LHCN-M2 (cell line): ENCODE results near the gene TTYH2. TPM values are rescaled to one million over a fixed set of nuclear protein-coding genes. Genes with fewer than 3 reads are reported as not detected.

Experiments
- DNase-seq: peaks from one replicate; pipeline ENCODE4 v3.0.0-alpha.2; 2012; ENCODE audit warnings: low read depth
- total RNA-seq: library from RNA; depleted of rRNA; stranded (reverse); fragments of >200 nt; gene quantifications from 2 replicates; pipeline ENCODE4 v1.2.3, GENCODE V29; 2014; rRNA removed

TTYH2 gene
- total RNA-seq, 1 experiment from 2014 or later: 1.9 TPM

- DNase-seq: no peak
These were observed 70.0 kb downstream of the TTYH2 start for GRCh38 chr17:74283371-74283673.

- DNase-seq: no peak
These were observed 73.7 kb downstream of the TTYH2 start for GRCh38 chr17:74287031-74287602.

GRCh38 chr17:74288785-74289184 lies 75.4 kb downstream of the TTYH2 start:
- no peak for DNase-seq

- no peak for DNase-seq
These were observed 76.3 kb downstream of the TTYH2 start for GRCh38 chr17:74289688-74290087.

DNA sequence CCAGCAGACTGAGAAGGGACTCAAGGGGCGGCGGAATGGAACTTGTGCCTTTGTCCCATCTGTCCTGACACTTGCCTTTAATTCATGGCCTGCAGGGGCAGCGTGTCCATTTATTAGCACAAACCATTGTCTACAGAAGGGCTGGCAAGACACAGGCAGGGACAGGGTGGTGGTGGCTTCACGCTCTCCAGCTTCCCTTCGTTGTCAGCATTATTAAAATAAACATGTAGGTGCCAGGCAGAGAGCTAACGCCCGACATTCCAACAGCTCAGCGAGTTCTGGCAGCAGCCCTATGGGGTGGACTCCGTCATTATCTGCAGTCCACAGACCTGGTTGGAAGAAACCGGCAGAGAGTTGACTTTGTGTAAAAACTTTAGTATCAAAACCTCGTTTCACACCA lies 77.0 kb downstream of the TTYH2 start:
- DNase-seq: no peak

- no peak for DNase-seq
These were observed 79.1 kb downstream of the TTYH2 start for GRCh38 chr17:74292495-74292894.

DNA sequence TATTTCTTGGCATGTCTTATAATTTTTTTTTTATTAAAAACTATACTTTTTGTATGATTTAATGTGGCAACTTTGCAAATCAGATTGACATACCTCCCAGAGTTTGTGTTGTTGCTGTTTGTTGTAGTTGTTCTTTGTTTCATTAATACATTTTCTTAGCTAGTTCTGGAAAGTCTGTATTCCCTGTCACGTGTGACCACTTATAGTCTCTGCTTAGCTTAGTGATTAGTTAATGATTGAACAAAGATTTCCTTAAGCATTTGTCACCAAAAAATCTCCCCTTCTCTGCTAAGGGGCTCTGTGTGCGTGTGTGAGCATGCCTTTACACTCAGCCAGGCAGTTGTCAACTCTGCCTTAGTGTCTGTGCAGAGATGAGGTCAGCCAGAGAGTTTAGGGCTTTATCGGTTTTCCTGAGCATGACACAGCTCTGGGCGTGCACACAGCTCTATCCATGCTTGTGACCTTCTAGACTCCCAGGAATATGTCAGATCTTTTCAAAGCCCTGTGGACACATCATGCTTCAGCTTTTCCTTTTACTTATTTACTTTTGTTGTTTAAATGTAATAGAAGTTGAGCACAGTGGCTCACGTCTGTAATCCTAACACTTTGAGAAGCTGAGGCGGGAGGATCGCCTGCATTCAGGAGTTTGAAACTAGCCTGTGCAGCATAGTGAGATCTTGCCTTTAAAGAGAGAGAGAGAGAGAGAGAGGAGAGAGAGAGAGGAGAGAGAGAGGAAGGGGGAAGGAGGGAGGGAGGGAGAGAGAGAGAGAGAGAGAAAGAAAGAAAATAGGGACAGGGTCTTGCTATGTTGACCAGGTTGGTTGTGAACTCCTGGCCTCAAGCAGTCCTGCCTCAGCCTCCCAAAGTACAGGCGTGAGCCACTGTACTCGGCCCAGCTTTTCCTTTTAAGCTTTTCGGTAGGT lies 82.5 kb downstream of the TTYH2 start:
- no peak for DNase-seq

DNA sequence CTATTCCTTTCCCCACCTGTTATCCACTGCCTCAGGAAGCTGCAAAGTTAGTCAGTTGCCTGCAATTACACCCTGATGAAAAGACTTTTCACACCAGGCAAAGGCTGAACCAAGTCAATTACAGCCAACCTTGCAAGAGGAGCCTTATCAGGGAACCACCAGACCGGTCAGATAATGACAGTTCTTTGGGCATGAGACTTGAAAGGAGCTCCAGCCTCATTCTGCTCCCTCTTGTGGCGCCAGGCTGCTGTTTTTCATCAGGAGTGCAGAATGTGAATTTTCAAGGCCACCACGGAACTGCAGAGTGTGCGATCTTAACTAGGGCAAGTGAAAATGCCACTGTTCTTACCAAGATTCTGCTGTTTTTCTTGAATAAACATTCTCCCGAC lies 83.2 kb downstream of the TTYH2 start:
- peak; percentile 5 for DNase-seq

- DNase-seq: peak; percentile 5
These were observed 84.6 kb downstream of the TTYH2 start for GRCh38 chr17:74297941-74298340.

GRCh38 chr17:74298778-74299177 lies 85.4 kb downstream of the TTYH2 start:
- no peak for DNase-seq

GRCh38 chr17:74299226-74300009 lies 86.0 kb downstream of the TTYH2 start:
- DNase-seq: no peak

GRCh38 chr17:74303305-74303704 lies 89.9 kb downstream of the TTYH2 start:
- no peak for DNase-seq

DNA sequence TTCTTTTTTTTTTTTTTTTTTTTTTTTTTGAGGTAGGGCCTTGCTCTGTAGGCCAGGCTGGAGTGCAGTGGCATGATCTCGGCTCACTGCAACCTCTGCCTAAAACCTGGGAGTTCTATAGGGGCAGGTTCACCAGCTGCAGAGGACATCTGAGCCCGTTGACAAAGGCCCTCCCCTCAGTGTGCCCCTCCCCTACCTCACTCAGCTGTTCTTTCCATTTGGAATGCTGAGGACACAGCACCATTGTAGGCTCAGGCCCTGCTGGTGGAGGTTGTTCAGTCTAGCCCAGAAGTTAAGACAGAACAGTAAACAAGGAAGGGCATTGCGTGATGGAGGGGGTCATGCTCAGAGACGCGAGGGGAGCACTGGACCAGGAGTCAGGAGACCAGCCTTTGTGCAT lies 90.8 kb downstream of the TTYH2 start:
- DNase-seq: no peak

- DNase-seq: no peak
These were observed 92.7 kb downstream of the TTYH2 start for GRCh38 chr17:74305865-74306654.

GRCh38 chr17:74307984-74308773 lies 94.8 kb downstream of the TTYH2 start:
- DNase-seq: no peak

DNA sequence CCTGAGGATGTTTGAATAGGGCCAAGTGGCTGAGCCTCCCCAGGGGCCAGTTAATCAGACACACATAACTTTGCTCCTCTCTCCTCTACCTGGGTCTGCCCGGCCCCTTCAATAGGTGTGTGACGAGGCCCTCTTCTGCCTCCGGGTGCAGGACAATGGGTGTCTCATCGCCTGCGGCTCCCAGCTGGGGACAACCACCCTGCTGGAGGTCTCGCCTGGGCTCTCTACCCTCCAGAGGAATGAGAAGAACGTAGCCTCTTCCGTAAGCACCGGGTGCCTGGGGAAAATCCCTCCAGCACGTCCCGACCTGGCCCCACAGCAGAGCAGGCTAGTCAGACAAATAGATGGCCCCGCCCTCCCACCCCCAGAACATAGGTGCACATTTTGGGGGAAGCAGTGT lies 96.5 kb downstream of the TTYH2 start:
- no peak for DNase-seq

Other genes starting within 250 kb of the TTYH2 start
- 156 and 227 TPM in 2 replicates for gene RPL38, start 9.9 kb upstream of the TTYH2 start, total RNA-seq
- gene DNAI2, start 60.7 kb downstream of the TTYH2 start, total RNA-seq: not detected in 2 replicates
- gene KIF19, start 112.7 kb downstream of the TTYH2 start, total RNA-seq: not detected in 2 replicates
- gene BTBD17, start 148.3 kb downstream of the TTYH2 start, total RNA-seq: not detected in 2 replicates
- gene GPR142, start 153.9 kb downstream of the TTYH2 start, total RNA-seq: not detected in 2 replicates
- not detected in 2 replicates for gene GPRC5C, start 218.5 kb downstream of the TTYH2 start, total RNA-seq